MM.1S (cell line): Measurements from ENCODE around the gene UGT1A10.

Experiments used
- DNase-seq: peaks from one replicate; pipeline ENCODE4 v3.0.0-alpha.2; 2015
- H2AFZ ChIP-seq: fragments of 300-600 bp; sonication (generic); 2 replicates; pipeline ENCODE4 v1.6.0; 2016; ENCODE audit warnings: antibody characterized with exemption, low read length
- H3F3A ChIP-seq: fragments of 300-600 bp; sonication (generic); 2 replicates; pipeline ENCODE4 v1.6.1; 2016; ENCODE audit warnings: mild to moderate bottlenecking, antibody characterized with exemption, low read length, moderate library complexity, mixed read lengths; ENCODE audit not compliant: insufficient read depth
- H3K27ac ChIP-seq: fragments of 300-600 bp; sonication (generic); 2 replicates; pipeline ENCODE4 v1.5.1; 2016; ENCODE audit warnings: mild to moderate bottlenecking, low read length
- H3K27me3 ChIP-seq: fragments of 300-600 bp; sonication (generic); replicated peaks from 2 replicates; pipeline ENCODE4 v1.6.0; 2016; ENCODE audit warnings: low read length; ENCODE audit not compliant: insufficient read depth
- H3K36me3 ChIP-seq: fragments of 300-600 bp; sonication (generic); replicated peaks from 2 replicates; pipeline ENCODE4 v1.6.1; 2016; ENCODE audit warnings: mild to moderate bottlenecking, low read length, mixed read lengths; ENCODE audit not compliant: insufficient read depth
- H3K4me1 ChIP-seq: fragments of 300-600 bp; sonication (generic); 2 replicates; pipeline ENCODE4 v1.6.1; 2016; ENCODE audit warnings: low read length, mixed read lengths
- H3K4me2 ChIP-seq: fragments of 300-600 bp; sonication (generic); 2 replicates; pipeline ENCODE4 v1.6.0; 2016; ENCODE audit warnings: low read depth, low read length
- H3K4me3 ChIP-seq: fragments of 300-600 bp; sonication (generic); 2 replicates; pipeline ENCODE4 v1.5.1; 2016; ENCODE audit warnings: low read length, mixed read lengths
- H3K79me2 ChIP-seq: fragments of 300-600 bp; sonication (generic); 2 replicates; pipeline ENCODE4 v1.6.1; 2016; ENCODE audit warnings: mixed run types, low read length, mixed read lengths
- H3K9ac ChIP-seq: fragments of 300-600 bp; sonication (generic); 2 replicates; pipeline ENCODE4 v1.6.1; 2016; ENCODE audit warnings: low read length, mixed read lengths
- H3K9me2 ChIP-seq: fragments of 300-600 bp; sonication (generic); replicated peaks from 2 replicates; pipeline ENCODE4 v1.6.1; 2016; ENCODE audit warnings: mild to moderate bottlenecking, low read length, mixed read lengths; ENCODE audit not compliant: insufficient read depth
- H3K9me3 ChIP-seq: fragments of 300-600 bp; sonication (generic); replicated peaks from 2 replicates; pipeline ENCODE4 v1.6.1; 2016; ENCODE audit warnings: mild to moderate bottlenecking, low read length, mixed read lengths; ENCODE audit not compliant: insufficient read depth
- H4K20me1 ChIP-seq: fragments of 300-600 bp; sonication (generic); 2 replicates; pipeline ENCODE4 v1.6.1; 2016; ENCODE audit warnings: mild to moderate bottlenecking, low read length, moderate library complexity, mixed read lengths; ENCODE audit not compliant: insufficient read depth
- EZH2 ChIP-seq: fragments of 300-600 bp; sonication (generic); optimal IDR thresholded peaks from 2 replicates; pipeline ENCODE3; 2017; ENCODE audit warnings: low read depth, mild to moderate bottlenecking, antibody characterized with exemption, low read length, mixed read lengths
- EZH2phosphoT487 ChIP-seq: fragments of 300-600 bp; sonication (generic); IDR thresholded peaks from 2 replicates; pipeline ENCODE4 v1.6.1; 2018; ENCODE audit warnings: antibody characterized with exemption, low read length
- TF ChIP-seq, protein P1 (sequence below): fragments of 300-600 bp; sonication (generic); IDR thresholded peaks from 2 replicates; pipeline ENCODE4 v1.5.1; 2016; ENCODE audit warnings: antibody characterized with exemption, low read length, mixed read lengths

Gene UGT1A10

DNA sequence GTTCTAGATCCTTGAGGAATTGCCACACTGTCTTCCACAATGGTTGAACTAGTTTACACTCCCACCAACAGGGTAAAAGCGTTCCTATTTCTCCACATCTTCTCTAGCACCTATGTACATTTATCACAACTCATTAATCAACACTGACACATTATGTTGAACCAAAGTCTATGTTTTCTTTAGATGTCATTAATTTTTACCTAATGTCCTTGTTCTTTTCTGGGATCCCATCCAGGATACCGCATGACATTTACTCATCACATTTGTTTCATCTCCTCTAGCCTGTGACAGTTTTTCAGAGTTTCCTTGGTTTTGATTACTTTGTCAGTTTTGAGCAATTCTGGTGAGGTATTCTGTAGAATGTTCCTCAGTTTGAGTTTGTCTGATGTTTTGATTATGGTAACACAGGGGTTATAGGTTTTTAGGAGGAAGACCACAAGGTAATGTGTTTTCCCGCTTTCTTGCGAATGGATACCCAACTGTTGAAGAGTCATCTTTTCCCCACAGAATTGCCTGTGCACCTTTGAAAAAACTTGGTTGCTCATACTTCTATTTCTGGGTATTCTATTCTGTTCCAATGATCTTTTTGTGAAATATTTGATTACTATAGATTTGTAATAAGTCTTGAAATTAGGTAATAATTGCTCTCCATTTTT is 32.5 kb downstream of the UGT1A10 start:
- H3K27me3 ChIP-seq = no peaks in the 10 kb centered on the region

DNA sequence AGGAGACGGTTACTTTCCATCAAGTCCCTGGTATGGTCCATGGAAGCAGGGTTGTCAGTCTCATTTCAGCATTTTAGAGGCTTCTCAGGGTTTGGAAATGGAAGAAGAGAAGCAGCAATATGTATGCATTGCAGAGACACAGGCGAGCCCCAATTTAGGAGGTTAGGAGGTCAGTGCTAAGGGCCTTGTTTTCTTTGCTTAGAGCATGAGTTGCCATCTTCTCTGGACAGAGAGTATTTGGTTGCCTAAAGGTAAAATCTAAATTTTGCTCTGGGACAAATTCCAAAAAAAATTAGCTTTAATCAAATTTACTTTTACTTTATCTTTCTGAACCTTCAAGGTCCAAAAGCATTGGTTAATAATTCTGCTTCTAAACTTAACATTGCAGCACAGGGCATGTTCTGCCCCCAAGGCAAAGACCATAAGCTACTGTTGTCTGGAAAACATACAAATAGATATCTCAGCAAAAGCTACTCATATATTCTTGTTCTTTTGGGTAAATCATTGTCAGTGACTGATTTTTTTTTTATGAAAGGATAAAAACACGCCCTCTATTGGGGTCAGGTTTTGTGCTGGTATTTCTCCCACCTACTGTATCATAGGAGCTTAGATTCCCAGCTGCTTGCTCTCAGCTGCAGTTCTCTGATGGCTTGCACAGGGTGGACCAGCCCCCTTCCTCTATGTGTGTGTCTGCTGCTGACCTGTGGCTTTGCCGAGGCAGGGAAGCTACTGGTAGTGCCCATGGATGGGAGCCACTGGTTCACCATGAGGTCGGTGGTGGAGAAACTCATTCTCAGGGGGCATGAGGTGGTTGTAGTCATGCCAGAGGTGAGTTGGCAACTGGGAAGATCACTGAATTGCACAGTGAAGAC is 35.3 kb downstream of the UGT1A10 start, which contains the start of gene UGT1A9:
TSS of gene UGT1A9 (plus strand) at position 609 of the 872 bp plus-strand sequence. CDS start at position 646, 37 bp downstream.
- Histone ChIP-seq H3K36me3 (no peaks in the 10 kb centered on the region), H3K4me3 (no peak within 1 kb of the TSS), H2AFZ (no peak within 1 kb of the TSS), H3K27me3 (no peaks in the 10 kb centered on the region), H3K9ac (no peak within 1 kb of the TSS), H3K9me3 (no peaks in the 10 kb centered on the region), H3K9me2 (no peaks in the 10 kb centered on the region), H3K4me2 (no peak within 1 kb of the TSS), H4K20me1 (no peaks in the 10 kb centered on the region), H3K79me2 (no peaks in the 10 kb centered on the region), H3K4me1 (no peaks in the 10 kb centered on the region), H3K27ac (no peak within 1 kb of the TSS), H3F3A (no peaks in the 10 kb centered on the region)
- TF ChIP-seq, protein P1, sequence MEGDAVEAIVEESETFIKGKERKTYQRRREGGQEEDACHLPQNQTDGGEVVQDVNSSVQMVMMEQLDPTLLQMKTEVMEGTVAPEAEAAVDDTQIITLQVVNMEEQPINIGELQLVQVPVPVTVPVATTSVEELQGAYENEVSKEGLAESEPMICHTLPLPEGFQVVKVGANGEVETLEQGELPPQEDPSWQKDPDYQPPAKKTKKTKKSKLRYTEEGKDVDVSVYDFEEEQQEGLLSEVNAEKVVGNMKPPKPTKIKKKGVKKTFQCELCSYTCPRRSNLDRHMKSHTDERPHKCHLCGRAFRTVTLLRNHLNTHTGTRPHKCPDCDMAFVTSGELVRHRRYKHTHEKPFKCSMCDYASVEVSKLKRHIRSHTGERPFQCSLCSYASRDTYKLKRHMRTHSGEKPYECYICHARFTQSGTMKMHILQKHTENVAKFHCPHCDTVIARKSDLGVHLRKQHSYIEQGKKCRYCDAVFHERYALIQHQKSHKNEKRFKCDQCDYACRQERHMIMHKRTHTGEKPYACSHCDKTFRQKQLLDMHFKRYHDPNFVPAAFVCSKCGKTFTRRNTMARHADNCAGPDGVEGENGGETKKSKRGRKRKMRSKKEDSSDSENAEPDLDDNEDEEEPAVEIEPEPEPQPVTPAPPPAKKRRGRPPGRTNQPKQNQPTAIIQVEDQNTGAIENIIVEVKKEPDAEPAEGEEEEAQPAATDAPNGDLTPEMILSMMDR = no peak
- TF ChIP-seq EZH2 = no peak
- no peak for TF ChIP-seq EZH2phosphoT487
- no peak for DNase-seq

More for the DNA sequence above, 32.5 kb downstream of the UGT1A10 start:
- Histone ChIP-seq H3F3A (no peaks in the 10 kb centered on the region), H3K4me3 (no peak overlapping the region), H3K36me3 (no peaks in the 10 kb centered on the region), H4K20me1 (no peaks in the 10 kb centered on the region), H3K9ac (no peak overlapping the region), H3K9me3 (no peaks in the 10 kb centered on the region), H3K9me2 (no peaks in the 10 kb centered on the region), H2AFZ (no peak overlapping the region), H3K27ac (no peak overlapping the region), H3K79me2 (no peaks in the 10 kb centered on the region), H3K4me2 (no peak overlapping the region), H3K4me1 (no peaks in the 10 kb centered on the region)
- DNase-seq = no peak
- TF ChIP-seq EZH2 (no peak), EZH2phosphoT487 (no peak)
- TF ChIP-seq, protein P1 = no peak

DNA sequence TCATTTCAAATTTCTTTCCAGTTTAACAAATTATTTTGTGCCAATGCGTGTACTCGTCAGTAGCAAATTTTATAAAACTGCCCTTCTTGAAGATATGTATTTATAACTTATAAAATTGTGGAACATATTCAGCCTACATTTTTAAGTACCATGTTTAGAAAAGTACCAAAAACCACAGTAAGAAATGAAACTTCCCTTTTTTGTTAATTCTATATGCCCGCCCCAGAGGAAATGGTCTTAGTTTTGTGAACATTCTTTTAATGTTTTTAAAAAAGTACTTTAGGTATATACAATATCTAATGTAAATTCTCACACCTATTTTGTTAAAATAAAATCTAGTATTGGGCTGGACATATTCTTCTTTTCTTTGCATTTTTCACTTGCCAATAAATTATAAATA is 36.6 kb downstream of the UGT1A10 start:
- Histone ChIP-seq H3K9me2 (no peaks in the 10 kb centered on the region), H3F3A (no peaks in the 10 kb centered on the region), H3K9me3 (no peaks in the 10 kb centered on the region), H4K20me1 (no peaks in the 10 kb centered on the region), H3K27me3 (no peaks in the 10 kb centered on the region), H3K36me3 (no peaks in the 10 kb centered on the region), H2AFZ (no peak overlapping the region), H3K4me3 (no peak overlapping the region), H3K4me1 (no peaks in the 10 kb centered on the region), H3K27ac (no peak overlapping the region), H3K79me2 (no peaks in the 10 kb centered on the region), H3K4me2 (no peak overlapping the region), H3K9ac (no peak overlapping the region)
- TF ChIP-seq EZH2 = no peak
- no peak for TF ChIP-seq EZH2phosphoT487
- TF ChIP-seq, protein P1 = no peak
- no peak for DNase-seq
